22Rv1 (cell line): ENCODE data around the gene FRMD1.

Source experiments
- CTCF ChIP-seq: fragments of 450-650 bp; IDR thresholded peaks from 2 replicates; pipeline ENCODE4 v1.5.1; 2017; ENCODE audit warnings: mild to moderate bottlenecking
- ZFX ChIP-seq: fragments of 450-650 bp; IDR thresholded peaks from 2 replicates; pipeline ENCODE4 v1.6.1; 2017; ENCODE audit warnings: antibody characterized with exemption, borderline replicate concordance

DNA sequence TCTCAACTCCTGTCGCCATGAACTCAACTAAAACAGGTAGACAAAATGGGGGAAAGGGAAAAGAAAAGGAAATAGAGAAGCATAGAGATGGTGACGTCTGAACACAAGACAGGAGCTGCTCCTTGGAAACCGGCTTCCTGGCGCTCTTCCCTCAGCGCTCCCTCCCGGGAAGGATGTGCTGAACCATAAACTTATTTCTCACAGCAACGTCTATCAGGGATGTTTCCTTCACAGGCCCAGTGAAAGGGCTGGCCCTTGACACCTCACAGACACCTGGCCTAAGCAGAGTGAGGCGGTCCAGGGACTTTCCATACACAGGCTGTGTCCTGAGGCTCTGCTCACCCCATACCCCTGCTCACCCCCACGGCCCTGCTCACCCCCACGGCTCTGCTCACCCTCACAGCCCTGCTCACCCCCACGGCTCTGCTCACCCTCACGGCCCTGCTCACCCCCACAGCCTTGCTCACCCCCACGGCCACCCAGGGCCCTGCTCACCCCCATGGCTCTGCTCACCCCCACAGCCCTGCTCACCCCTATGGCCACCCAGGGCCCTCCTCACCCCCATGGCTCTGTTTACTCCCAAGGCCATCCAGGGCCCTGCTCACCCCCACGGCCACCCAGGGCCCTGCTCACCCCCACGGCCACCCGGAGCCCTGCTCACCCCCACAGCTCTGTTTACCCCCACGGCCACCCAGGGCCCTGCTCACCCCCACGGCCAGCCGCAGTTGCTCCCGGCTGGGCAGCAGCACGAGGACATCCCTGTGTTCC is 653 bp downstream of the FRMD1 start:
- TF ChIP-seq CTCF = no peak
- TF ChIP-seq ZFX = no peak
